IMR-90 (cell line): ENCODE data around the gene C1GALT1.

Experiments used
- CTCF ChIP-seq: conservative IDR thresholded peaks from 2 replicates; pipeline ENCODE4 v1.5.1; 2012; ENCODE audit warnings: mild to moderate bottlenecking, low read depth, low read length, improper control_type of control experiment
- POLR2A ChIP-seq: IDR thresholded peaks from 2 replicates; pipeline ENCODE4 v1.6.1; 2012; ENCODE audit warnings: mild to moderate bottlenecking, low read depth, low read length

- no peak for TF ChIP-seq CTCF
- no peak for TF ChIP-seq POLR2A
These were observed 30.3 kb downstream of the C1GALT1 start for GRCh38 chr7:7212612-7213011.
